UCSD-AML1 (cell line): ENCODE data around the gene PNPO.
"Not testable (repeated sequence)": the region's sequence is repeated elsewhere in the genome, so short reads cannot be mapped to it uniquely, and the experiment has no call there.

Source experiments
- DNase-seq: peaks from one replicate; lab custom pipeline; 2025; ENCODE audit not compliant: unreplicated experiment; lab: John Stamatoyannopoulos, UW

The PNPO gene

DNA sequence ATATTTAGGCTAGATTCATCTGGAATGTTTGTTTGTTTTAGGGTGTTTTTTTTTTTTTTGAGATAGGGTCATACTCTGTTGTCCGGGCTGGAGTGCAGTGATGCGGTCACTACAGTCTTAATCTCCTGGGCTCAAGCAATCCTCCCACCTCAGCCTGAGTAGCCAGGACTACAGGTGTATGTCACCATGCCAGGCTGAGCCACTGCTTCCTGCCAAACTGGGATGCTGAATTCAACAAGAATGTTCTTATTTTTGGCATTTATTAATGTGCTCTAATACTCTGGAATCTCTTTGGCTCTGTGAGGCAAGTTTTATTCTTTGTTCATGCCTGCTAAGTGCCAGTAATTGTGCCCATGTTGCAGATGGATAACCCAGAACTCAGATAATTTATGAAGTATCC lies 23.8 kb upstream of the PNPO start:
- no peak for DNase-seq

DNA sequence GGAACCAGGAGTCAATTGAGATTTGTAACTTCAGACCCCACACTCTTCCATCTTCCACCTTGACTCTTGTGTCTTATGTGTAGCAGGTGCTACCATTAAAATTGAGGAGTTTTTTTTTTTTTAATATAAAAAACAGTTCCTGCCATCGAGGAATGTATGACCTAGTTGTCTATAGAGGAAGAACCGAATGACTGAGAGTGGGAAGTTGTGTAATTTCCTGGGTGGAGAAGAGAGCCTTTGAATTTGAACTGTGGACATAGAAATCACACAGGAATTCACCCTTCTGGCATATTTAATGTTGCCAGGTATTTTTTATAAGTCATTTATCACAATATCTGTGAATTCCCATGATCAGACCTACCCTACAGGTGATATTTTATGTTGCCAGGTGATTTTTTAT lies 23.4 kb upstream of the PNPO start:
- no peak for DNase-seq

DNA sequence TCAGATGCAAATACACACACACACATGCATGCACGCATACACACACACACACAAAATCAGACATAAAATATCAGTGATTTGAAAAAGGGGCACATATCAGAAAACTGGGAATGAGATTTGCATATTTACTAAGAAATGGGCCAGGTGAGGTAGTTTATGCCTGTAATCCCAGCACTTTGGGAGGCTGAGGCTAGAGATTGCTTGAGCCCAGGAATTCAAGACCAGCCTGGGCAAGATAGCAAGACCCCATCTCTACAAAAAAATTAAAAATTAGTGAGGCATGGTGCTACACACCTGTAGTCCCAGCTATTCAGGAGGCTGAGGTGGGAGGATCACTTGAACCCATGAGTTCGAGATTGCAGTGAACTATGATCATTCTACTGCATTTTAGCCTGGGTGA lies 22.4 kb upstream of the PNPO start:
- DNase-seq = no peak

DNA sequence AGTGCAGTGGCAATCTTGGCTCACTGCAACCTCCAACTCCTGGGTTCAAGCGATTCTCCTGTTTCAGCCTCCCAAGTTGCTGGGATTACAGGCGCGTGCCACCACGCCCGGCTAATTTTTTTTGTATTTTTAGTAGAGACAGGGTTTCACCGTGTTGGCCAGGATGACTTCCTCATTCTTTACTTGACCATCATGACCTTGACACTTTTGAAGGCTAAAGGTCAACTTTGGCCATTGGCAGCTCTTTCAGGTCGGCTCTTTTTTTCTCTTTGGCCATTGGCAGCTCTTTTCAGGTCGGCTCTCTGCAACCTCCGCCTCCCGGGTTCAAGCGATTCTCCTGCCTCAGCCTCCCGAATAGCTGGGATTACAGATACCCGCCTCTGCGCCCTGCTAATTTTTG lies 21.5 kb upstream of the PNPO start:
- not testable (repeated sequence) for DNase-seq

DNA sequence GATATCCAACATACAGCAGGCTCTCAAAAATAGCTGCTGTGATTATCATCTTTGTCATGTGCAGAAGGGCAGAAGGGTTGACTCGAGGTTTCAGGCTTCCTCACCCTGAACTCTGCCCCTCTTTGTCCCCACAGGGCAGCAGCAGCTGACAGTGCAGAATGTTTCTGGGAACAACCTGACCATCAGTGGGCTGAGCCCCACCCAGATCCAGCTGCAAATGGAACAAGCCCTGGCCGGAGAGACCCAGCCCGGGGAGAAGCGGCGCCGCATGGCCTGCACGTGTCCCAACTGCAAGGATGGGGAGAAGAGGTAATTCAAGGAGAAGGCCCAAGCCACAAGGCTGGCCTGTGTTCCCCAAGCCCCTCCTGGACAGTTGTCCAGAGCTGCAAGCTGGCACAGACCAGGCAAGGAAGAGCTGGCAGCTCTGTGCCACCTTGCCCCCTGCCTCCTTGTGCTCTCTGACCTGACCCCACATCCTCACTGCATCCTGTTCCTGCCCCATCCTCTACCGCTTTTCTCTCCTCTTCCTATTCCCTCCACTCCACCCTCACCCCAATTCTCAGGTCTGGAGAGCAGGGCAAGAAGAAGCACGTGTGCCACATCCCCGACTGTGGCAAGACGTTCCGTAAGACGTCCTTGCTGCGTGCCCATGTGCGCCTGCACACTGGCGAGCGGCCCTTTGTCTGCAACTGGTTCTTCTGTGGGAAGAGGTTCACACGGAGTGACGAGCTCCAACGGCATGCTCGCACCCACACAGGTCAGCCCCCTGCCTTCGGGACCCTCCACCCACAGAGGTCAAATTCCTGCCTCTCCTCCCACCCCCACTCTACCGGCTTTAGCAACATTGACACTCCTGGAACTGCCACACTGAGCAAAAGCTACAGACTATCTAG lies 16.3 kb upstream of the PNPO start:
- DNase-seq = no peak

DNA sequence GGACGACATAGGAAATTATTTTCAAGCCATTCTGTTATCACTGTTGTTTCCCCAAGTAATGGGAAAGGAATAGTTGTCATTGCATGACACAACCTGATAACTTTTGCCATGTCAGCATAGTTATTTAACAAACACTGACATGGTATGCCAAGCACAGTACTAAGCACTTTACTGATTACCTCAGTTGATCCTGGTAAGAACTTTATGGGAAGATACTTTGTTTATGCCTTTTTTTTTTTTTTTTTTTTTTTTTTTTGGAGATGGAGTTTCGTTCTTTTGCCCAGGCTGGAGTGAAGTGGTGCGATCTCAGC lies 15.7 kb upstream of the PNPO start:
- no peak for DNase-seq

DNA sequence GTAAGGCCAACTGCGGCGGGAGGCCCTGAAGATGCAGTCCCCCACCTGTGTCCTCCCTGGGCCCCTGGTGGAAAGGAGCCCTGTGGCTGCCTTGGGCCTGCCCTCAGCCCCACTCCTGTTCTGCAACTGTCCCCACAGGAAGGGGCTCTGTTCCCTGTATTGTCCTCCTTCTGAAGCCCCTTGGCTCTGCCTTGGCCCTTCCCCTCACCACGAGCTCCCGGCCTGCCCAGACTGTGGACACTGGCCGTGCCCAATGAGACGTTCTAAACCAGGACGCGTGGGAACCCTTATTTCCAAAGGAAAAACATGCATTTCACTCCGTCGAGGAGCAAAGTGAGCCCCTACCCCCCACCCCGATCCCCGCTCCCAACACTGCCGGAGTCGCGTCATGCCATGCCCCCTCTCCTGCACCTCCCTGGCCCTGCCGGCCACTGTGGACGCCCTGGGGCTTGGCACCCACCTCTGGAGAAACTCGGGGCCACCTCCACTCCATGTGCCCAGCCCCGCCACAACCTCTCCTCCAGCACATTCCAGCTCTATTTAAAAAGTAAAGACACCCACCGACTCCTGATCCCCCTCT lies 13.5 kb upstream of the PNPO start:
- DNase-seq = no peak

DNA sequence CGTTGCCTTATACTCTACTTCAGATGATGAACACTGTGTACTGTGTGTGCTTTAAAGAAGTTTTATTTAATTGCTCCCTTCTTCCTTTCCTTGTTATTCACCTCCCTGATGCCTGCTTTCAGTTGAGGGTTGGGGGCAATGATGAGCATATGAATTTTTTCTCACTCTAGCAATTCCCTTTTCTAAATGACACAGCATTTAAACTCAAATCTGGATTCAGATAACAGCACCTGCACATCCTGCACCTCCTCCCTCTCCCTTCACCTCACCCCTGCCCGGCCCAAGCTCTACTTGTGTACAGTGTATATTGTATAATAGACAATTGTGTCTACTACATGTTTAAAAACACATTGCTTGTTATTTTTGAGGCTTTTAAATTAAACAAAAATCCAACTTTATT lies 13.0 kb upstream of the PNPO start:
- no peak for DNase-seq

DNA sequence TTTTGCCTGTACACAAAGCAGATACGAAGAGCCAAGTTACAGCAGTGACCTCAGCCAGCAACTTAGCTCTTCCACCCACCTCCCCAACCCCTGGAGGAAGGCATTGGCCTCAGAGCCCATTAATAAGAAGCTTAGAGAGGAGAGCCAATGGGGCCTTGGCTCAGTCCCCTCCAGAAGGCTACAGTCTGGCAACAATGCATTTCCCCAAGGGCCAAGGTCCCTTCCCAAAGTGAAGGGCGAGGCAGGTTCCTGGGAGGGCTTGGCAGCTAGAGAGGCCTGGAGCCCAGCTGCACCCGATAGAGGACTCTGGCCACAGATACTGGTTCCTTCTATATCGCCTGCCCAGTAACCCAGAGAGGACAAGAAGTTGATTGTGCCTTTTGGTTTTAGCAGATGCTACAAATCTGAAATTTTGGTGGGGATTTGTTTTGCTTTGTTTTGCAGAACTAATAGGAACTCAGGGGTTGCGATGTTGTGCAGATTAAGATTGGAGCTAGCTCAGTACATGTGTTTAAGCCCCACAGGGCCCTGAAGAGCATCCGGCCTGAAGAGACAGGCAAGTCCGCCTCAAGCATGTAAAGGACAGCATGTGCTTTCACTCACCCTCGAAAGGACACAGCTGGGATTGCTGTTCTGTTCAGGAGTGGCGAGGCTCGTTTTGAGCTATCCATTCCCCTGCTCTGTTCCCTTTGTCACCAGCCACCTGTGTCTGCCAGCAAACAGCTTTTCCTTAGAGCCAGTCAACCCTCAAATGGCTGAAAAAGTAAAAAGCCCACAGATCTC lies 12.0 kb upstream of the PNPO start:
- no peak for DNase-seq

DNA sequence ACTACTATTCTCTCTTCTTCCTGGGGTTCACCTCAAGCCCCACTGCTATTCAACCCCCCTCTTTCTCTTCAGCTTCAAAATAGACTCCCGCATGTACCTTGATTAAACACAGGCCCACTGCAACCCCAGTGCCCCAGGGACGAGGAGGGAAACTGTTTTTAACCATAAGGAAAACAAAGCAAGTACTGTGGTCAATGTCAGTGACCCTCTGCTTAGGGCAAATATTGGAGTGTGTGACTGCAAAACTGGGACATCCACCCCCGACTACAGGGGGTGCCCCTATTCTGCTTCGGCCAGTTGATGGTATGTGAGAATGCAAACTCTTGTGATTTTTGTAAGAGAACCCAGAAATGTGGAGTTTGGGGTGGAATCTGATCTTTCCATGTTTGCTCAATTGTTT lies 9.5 kb upstream of the PNPO start:
- DNase-seq = no peak

DNA sequence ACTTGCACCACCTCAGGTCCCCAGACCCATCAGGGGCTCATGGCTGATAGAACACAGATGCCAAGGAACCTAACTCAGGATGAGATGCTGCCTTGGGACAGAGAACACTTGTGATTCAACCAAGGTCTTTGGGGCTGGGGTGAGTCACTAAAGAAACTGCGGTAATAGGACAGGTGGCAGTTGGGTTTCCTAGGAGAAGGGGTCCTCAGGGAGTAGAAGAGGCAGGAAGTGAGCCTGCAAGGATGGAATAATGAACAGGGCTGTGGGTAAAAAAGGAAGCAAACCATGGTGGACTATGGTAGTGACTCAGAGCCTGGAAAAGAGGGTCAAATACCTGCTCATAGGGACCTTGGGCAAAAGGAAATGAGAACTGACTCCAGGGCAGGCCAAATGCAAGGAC lies 6.5 kb upstream of the PNPO start:
- DNase-seq = no peak

DNA sequence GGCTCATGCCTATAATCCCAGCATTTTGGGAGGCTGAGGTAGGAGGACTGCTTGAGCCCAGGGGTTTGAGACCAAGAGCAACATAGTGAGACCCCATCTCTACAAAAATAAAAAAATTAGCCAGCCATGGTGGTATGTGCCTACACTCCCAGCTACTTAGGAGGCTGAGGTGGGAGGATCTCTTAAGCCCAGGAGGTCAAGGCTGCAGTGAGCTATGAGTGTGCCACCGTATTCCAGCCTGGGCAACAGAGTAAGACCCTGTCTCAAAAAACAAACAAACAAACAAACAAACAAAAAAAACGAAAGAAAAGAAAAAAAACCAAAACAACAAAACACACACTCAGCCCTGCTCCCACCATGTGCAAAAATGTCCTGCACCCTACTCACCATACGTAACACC lies 5.9 kb upstream of the PNPO start:
- DNase-seq = not testable (repeated sequence)

DNA sequence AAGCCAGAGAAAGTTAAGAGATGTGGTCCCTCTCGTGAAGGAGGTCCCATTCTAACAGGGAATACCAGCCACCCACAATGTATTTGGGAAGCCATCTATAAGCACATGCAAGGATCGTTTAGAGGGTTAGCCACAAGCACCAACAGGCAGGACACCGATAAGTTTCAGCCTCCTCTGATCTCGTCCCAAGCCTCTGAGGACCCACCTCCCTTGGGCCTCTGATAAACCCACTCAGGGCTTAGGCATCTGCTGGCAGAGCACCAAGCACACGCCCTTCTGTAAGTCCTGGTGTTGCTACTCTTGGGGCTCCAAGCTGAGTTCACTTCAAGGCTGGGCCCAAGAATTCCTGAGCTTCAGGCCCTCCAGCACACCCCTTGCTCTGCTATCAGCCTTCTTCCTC lies 5.4 kb upstream of the PNPO start:
- no peak for DNase-seq

DNA sequence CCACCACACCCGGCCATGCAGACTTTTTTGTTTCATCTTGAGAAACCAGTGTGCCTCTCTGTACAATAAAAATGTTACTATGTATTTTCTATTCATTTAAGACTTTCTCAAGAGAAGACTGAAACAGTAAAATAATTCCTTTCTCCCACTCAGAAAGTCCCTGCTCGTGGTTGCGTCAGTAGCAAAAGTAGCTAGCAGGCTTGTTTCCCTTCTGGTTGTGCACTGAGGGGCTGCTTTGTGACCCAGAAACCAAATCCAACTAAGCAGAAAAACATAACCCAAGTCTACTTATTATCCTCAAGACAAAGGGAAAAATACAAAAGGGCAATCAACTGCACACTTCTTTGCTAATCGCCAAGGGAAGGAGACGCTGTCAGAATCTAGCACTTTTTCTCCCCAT lies 3.4 kb upstream of the PNPO start:
- DNase-seq = no peak

DNA sequence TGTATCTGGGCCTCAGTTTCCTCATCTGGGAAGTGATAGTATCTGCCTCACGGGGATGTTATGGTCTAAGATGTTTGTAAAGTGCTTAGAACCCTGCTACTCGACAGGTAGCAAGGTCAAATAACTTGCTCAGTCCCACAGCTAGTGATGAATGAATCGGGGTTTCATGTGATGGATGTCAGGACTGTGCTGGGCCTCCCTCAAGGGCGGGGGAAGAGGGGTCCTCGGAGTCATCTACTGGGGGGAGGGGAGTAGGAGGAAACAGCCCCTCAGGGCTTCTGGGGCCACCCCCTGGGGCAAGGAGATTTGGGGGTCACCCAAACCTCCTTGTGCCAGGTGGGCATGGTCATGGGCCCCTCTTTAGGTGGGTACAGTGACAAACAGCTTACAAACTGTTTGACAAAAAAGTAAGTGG lies 732 bp downstream of the PNPO start:
- no peak for DNase-seq

DNA sequence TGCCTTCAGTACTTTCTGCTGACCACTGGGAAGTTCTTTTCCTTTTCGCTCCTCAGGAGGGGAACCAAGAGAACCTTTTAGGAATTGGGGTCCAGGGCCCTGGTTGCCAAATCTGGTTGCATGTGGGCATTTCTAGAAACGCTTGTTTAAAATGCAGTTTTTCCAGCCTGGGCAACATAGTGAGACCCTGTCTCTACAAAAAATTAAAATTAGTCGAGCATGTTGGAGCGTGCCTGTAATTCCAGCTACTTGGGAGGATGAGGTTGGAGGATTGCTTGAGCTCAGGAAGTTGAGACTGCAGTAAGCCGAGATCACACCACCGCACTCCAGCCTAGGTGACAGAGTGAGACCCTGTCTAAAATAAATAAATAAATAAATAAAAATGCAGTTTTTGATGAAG lies 1.2 kb downstream of the PNPO start:
- no peak for DNase-seq

DNA sequence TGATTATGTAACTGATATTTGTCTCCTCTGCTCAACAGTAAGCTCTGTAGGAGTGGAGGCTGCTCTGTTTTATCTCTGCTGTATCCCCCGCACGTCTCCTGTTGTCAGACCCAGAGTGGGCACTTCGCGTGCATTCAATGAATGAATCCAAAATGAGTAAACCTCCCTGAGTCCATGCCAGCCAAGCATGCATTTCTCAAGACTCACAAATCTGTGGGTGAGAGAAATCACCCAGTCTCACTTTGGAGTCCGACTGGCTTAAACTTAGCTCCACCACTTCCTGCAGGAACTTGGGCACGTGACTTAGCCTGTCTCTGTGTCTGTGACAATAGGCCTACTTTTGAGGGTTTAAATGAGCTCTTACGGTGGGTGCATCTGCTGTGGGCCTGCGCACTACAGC lies 3.7 kb downstream of the PNPO start:
- DNase-seq = peak; percentile 22

DNA sequence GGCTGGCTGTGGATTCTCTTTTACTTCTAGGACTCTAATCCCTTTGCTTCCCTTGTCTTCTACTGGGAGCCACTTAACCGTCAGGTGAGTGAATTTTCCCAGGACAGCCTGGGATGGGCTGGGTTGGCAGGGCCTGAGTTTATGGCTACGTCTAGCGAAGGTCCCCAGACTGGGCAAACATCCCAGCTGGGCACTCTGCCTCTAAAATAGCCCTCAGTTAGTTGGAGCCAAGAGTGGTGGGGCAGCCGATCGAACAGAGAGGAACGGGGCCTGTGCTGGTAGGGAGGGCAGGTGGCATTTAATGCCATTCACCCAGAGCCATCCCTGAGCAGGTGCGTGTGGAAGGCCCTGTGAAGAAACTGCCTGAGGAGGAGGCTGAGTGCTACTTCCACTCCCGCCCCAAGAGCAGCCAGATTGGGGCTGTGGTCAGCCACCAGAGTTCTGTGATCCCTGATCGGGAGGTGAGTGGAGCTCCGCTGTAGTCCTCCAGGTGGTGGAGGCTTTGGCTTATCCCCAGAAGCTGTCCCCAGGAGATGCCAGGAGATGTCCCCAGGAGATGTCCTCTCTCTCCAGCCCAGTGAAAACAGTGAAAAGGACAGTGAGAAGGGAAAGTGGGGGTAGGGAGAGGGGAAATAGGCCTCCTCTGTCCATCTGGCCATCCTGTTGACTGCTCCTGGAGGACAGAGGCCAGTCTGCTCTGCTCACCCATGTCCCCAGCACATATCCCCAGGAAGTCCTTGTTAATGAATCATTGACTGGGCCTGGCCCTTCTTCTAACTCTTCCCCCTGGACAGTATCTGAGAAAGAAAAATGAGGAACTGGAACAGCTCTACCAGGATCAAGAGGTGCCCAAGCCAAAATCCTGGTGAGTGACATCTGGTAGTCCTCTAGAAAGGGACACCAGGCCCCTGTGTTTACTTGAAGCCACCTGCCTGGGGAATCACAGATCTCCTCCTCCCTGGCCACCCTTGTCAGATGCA lies 4.4 kb downstream of the PNPO start:
- no peak for DNase-seq

DNA sequence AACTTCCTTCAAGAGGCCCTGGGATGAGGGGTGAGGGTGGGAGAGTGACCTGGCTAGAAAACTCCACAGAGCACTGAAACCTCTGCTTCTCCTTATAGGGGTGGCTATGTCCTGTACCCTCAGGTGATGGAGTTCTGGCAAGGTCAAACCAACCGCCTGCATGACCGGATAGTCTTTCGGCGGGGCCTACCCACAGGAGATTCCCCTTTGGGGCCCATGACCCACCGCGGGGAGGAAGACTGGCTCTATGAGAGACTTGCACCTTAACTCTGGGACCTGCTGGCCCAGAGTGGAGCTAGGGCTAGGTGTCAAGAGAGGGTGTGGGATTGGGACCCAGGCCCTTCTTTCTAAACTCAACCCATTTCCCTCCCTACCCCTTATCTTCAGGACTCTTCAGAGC lies 5.1 kb downstream of the PNPO start:
- no peak for DNase-seq

DNA sequence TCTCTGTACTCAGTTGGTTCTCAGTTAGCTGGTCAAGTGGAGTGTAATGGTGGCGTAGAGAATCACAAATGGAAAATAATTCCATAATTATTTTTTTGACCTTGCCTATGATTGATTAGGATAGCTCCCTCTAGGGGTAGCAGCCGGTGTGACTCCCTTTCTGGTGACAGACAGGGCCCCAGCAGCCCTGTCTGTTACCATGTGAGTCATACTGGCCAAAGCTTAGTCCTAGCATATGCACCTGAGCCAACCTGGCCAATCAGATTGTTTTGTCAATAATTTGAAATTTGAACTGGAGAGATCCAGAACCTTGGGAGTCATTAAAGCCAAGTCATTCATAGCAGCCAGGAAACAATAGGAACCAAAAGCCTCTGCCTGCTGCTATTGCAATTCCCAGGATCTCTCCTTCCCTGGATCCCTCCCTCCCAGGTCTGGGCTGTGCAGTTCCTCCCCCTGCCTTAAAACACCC lies 5.6 kb downstream of the PNPO start:
- peak; percentile 62 for DNase-seq

DNA sequence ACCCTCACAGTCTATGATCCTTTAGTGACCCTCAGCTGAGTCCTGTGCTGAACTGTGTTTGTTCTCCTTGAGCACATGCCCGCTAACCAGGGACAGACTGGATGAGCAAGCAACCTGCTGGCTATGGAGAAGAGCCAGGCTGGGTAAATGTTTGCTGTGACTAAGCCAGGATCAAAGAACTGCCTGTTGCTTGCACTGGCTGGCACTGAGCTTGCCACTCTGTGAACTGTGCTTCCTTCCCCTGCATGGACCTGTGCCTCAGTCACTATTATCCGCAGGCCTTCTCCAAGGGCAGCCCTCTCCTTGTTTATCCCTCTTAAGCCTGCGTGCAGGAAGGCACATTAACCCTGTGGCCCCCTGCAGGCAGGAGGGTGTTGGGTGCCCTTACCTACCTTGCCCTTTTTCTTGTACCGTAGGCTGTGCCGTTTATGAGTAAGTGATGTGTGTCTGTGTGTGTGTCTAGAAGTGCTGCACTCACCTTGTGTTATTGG lies 7.4 kb downstream of the PNPO start:
- DNase-seq = no peak
